ENCODE results near the gene DNM1L.

DNA sequence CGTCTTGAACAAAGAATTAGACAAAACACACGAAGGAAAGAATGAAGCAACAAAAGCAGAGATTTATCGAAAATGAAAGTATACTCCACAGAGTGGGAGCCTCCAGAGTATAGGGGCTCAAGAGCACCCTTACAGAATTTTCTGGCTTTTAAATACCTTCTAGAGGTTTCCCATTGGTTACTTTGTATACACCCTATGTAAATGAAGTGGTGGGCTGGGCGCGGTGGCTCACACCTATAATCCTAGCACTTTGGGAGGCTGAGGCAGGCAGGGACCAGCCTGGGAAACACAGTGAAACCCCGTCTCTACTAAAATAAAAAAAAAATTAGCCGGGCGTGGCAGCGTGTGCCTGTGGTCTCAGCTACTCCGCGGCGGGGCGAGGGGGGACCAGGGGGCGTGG, 13.1 kb upstream of the DNM1L start:
- TF ChIP-seq, protein P1, sequence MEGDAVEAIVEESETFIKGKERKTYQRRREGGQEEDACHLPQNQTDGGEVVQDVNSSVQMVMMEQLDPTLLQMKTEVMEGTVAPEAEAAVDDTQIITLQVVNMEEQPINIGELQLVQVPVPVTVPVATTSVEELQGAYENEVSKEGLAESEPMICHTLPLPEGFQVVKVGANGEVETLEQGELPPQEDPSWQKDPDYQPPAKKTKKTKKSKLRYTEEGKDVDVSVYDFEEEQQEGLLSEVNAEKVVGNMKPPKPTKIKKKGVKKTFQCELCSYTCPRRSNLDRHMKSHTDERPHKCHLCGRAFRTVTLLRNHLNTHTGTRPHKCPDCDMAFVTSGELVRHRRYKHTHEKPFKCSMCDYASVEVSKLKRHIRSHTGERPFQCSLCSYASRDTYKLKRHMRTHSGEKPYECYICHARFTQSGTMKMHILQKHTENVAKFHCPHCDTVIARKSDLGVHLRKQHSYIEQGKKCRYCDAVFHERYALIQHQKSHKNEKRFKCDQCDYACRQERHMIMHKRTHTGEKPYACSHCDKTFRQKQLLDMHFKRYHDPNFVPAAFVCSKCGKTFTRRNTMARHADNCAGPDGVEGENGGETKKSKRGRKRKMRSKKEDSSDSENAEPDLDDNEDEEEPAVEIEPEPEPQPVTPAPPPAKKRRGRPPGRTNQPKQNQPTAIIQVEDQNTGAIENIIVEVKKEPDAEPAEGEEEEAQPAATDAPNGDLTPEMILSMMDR (IDR thresholded peaks at IDR 0.05), result no peak
- TF ChIP-seq POLR2A (IDR thresholded peaks at IDR 0.05), result no peak

Data from upper lobe of left lung (tissue), 4 donors.